HG03378 (cell line): Measurements from ENCODE around the gene CTCFL.
"Not testable (repeated sequence)": the region's sequence is repeated elsewhere in the genome, so short reads cannot be mapped to it uniquely, and the experiment has no call there.

Experiments
- ATAC-seq: cut with Tn5 transposase; IDR thresholded peaks from one replicate; pipeline ENCODE4 v1.9.1; 2021; ENCODE audit warnings: mild to moderate bottlenecking, moderate library complexity; ENCODE audit not compliant: unreplicated experiment

The CTCFL gene

DNA sequence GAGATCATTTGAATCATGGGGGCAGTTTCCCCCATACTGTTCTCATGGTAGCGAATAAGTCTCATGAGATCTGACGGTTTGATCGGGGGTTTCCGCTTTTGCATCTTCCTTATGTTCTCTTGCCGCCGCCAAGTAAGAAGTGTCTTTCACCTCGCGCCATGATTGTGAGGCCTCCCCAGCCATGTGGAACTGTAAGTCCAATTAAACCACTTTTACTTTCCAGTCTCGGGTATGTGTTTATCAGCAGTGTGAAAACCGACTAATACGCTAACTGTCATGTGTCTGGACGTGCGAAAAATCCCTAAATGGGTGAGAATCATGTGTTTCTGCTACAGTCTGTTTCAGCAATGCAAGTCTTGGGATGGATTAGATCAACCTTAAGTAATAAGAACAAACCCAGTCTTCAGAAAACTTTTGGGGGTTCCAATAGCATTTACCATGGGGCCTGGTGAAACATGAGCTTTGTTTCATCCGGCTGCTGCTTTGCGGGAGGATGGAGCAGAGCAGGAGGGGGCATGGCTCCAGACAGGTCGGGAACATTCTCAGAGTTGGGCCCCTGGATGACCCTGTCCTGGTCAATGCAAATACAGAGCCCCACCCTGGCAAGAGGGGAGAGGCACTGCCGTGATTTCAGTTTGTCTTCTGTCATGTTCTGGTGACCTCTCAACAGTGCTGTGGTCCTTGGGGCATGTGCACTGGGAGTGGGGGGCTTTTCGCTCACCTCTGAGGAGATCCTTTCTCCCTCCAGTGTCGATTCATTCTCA is 41.5 kb downstream of the CTCFL start:
- no peak for ATAC-seq

DNA sequence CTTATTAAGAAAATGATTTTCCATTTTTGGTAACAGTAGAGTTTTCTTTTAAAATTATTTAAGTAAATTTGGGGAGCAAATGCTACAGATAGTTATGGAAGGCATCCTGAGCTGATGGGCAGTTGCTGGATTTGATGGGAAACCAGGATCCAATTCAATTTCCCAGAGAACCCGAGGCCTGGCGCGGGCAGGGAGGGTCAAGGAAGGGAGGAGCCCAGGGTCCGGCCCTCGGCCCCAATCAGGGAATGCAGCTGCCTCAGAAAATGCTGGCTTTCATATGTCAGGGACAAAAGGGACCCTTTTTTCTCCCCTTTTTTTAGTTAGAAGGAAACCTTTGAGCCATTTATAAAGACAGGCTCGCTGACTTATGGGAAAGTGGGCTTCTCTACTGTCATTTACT is 42.1 kb downstream of the CTCFL start:
- ATAC-seq = no peak

- no peak for ATAC-seq
These were observed 42.8 kb downstream of the CTCFL start for GRCh38 chr20:57482148-57482547.

DNA sequence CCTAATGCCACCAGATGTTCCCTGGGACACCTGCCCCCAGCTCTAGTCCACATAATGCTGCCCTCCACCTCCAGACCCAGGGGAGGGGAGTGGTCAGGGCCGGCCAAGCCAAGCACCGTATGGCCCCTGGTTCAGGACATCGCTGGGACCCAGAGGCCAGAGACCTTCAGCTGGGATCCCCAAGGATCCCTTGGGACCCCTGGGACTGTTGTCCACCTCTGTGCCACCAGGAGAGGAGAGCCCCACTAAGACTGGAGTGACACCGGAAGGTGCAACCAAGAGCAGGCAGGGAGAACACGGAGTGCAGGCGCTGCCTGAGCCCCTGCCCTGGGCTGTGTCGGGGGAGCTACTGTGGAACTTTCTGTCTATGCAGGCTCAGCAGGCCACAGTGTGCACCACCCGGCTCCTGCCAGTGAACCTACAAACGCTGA is 43.6 kb downstream of the CTCFL start:
- peak; percentile 20 for ATAC-seq

DNA sequence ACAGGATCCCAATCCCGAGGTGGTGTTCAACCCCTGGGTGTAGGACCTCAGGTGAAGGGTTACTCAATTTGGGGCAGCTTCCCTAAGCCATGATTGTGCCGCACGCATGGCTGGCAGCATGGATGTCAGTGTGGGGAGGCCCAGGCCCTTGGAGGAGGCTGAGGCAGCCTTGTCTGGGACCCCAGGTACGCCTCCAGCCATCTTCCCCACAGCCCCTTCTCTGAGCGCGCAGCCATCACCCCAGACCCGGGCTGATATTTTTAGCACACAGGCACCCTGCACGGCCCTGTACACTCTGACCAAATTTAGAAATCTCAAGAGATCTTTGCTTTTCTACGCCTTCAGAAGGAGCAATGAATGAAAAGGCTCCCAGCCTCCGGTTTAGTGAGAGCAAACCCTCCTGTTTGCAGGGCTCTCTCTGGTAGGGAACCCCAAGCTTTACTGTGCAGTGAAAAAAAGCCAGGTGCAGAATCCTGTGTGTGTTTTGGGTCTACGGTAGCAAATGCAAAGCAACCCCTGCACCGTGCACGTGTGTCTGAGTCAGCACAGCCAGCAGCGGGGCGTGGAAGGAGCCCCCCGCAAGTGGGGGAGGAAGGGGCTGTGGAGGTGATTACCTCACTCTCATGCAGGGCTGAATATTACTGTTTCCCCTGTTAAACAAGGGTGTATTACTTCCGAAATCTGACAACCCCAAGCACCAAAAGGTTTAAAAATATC is 44.3 kb downstream of the CTCFL start:
- ATAC-seq = peak; percentile 49

GRCh38 chr20:57479196-57479595 is 45.7 kb downstream of the CTCFL start:
- no peak for ATAC-seq

DNA sequence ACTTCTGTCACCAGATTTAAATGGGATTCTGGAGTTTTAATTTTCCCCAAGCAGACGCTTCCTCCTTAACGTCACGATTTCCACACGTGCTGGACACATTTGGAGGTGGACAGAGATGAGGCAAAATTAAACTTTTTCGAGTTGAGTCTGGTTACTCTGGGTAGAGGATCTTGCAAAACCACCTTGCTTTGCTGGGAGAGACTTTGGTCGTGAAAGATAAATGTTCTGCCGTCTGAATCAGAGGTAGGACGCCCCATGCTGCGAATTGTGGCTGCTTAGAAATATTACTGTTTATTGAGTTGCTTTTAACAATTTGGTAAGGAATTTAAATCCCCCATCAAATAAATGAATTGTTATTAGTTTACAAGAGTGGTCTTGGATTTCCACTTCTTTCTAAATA is 46.8 kb downstream of the CTCFL start:
- no peak for ATAC-seq

DNA sequence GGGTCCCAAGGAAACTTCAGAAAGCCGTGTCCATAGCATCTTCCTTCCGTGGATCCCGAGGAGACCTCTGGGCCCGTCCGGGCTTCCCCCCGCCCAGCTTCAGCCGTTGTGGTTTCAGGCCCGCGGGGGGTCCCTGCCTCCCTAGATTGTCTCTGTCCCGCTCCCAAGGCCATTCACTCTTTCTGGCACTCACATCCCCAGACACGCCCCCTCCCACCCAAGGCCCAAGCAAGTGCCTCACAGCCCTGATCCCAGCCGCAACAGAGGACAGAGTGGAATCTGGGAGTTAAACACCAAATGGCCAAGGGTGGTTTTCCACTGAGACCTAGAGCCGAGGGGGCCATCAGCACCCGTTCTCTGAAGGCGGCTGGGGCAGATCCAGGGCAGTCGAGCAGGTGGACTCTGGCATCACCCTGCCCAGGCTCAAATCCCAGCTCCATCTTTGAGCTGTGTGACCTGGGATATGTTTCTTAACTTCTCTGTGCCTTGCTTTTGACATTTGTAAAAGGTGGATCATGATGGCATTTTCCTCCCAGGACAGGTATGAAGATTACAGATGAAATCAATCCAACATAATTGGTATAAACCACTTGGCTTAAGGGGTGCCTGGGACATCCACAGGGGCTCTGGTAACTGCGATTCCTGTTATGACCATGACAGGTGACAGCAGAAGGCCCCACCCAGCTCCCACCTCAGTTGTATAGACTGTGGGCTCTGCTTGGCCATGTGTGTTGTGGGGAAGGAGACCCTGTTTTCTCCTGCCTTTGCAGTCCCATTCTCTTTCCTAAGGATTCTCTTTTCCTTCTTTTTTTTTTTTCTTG is 48.1 kb downstream of the CTCFL start:
- ATAC-seq = no peak

DNA sequence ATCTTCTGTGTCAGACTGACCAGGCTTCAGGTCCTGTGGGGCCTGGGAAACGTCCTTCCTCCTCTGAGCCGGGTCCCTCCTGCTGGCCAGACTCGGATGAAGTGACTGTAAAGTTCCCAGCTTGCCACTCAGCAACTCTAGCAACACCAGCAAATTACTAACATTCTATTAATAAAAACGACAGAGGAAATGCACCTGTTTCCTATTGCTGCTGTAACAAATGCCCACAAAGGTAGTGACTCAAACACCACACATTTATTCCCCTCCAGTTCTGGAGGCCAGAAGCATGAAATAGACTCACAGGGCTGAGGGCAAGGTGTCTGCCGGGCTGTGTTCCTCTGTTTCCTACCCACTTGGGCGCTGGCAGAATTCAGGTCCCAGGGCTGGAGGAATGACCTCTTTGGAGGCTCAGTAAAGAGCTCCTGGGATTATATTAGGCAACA is 48.8 kb downstream of the CTCFL start:
- peak; percentile 54 for ATAC-seq

DNA sequence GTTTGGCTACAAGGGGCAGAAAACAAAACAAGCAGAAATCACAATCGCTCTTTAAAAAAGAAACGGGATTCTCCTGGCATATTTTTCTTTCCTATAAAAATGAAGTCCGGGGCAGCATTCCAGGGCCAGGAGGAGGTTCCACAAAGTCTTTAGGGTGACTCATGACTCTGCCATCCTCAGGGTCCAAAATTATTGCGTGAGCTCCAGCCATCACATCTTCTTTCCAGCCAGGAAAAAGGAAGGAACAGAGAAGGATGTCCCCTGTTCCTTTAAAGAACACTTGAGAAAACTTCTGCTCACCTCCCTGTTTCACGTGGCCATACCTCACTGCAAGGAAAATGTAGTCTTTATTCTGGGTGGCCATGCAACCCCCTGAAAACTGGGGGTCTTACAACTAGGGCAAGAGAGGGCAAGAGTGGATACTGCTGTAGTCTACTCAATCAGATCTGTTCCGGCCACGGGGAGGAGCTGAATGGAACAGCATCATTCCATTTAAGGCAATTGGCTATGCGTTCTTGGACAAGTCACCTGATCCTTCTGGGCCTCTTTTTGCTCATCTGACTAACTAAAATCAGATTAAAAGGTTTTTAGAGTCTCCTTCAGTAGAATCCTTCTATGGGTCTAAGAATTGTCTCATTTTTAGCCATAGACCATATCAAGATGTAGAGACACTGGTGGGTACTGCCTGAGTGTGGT is 49.4 kb downstream of the CTCFL start:
- peak; percentile 8 for ATAC-seq

DNA sequence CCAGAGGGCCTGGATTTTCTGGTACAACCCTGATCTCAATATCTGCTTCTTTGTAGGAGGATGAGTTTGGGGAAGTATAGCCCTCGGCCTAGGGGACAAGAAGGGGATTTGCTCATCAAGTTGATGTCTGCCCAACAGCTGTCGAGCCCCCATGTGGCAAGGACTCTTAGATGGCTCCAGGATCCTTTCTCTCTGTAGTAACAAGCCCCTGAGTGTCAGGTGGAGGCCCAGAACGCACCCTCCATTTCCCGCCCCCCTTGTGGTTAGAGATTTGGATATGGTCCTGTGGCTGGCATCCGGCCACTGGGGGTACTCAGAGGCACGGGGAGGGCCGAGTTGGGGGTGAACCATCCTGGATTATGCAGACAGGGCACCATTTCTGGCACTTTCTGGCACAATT is 50.1 kb downstream of the CTCFL start:
- no peak for ATAC-seq

DNA sequence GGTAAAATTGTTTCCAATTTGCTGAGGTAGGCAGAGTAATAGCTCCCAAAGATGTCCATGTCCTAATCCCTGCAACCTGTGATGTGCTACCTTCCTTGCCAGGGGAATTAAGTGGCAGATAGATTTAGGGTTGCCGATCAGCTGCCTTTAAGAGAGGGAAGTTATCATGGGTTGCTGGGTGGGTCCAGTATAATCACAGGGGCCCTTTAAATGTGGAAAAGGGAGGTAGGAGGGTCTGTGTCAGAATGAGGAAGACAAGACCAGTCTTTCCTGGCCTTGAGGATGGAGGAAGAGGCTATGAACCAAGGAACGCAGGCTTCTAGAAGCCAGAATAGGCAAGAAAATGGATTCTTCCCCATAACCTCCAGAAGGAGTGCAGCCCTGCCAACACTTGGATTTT is 50.7 kb downstream of the CTCFL start:
- ATAC-seq = no peak

- ATAC-seq = no peak
These were observed 51.5 kb downstream of the CTCFL start for GRCh38 chr20:57473246-57474048.

DNA sequence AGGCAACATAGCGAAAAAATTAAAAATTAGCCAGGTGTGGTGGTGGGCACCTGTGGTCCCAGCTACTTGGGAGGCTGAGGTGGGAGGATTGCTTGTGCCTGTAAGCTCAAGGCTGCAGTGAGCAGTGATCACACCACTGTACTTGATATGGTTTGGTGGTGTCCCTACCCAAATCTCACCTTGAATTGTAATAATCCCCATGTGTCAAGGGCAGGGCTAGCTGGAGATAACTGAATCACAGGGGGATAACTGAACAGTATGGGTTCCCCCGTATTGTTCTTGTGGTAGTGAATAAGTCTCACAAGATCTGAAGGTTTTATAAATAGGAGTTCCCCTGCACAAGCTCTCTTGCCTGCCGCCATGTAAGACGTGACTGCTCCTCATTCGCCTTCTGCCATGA is 52.5 kb downstream of the CTCFL start:
- ATAC-seq = not testable (repeated sequence)

DNA sequence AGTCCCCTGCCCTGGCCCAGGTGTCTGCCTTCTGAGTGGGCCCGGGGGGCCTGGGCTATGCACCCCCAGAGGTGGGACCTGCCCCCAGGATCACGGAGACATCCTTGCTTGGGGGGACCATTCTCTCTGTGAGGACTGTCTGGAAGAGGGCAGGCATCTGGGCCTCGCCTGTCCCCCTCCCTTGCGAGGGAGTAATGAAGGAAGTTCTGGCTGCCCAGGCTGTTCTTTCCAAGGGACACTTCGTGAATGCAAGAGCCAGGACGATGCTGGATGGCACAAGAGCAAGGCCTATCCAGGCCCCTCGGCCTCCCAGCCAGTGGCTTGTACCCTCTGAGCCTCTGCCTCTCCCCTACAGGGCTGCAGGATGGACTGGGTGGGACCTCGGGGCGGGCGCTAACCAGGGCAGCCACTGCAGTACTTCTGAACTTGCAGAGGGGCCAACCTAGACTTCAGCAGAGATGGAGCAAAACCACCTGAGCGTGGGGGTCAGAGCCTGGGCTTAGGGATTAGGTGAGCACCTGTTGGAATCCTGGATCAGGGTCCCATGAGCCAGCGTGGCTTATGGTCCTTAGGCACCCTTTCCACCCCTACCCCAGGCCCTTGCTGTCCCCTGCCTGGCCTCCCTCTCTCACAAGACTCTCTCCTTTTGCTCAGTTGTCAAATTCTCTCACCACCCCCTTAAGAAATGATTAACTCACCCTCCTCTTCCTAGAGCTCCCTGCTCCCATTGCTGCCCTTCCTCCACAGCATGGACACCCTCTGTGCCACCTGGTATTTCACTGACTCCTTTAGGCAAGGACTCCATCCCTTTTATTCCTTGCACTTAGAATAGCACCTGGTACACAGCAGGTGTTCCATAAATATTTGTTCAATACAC is 53.2 kb downstream of the CTCFL start:
- no peak for ATAC-seq

DNA sequence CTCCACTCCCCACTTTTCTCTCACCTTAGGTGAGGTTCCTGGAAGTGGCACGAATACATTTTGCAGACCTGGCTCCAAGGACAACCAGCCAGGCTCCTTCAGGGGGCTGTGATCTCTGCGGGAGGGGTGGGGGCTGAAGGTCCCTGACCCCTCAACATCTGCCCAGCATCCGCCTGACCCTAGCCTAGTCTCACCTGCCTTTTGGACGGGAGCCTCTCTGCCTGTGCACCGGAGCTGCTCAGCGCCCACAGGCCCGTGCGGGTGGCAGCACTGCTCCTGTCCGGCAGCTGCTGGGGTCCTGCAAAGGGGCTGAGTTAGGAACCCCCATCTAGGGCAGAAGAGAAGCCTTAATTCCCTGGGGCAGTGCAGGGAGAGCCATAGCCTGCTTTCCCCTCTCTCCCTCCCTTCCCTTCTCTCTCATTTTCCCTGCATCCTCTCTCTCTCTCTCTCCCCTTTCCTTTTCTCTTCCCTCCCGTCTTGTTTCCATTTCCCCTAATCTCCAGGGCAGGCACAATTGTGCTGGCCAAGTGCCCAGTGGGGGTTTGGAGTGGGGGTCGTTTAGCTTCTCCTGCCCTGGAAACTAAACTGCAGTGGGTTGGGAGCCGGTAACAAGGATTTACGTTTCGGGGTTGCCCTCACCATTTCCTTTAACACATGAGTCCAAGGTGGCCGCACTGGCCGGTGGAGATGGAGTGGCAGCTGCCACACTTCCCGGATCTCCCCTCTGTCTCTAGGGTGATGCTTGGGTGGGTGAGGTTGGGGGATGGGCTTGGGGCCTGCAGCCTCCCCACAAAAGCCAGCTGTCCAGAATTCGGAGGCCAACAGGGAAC is 54.1 kb downstream of the CTCFL start:
- no peak for ATAC-seq

DNA sequence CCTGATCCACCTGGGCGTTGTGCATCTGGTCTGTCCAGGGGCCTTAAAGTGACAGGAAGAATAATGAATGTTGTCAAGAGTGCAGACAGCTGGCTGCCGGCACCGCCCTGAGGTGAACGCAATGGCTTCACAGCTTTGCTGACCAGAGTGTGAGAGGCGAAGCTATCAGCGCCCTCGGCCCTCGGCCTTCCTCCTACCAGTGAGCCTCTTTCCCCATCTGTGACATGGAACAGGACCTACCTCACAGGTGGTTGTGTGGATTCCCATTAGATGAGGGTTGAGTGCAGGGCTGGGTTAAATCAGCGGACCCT is 54.8 kb downstream of the CTCFL start:
- ATAC-seq = no peak

DNA sequence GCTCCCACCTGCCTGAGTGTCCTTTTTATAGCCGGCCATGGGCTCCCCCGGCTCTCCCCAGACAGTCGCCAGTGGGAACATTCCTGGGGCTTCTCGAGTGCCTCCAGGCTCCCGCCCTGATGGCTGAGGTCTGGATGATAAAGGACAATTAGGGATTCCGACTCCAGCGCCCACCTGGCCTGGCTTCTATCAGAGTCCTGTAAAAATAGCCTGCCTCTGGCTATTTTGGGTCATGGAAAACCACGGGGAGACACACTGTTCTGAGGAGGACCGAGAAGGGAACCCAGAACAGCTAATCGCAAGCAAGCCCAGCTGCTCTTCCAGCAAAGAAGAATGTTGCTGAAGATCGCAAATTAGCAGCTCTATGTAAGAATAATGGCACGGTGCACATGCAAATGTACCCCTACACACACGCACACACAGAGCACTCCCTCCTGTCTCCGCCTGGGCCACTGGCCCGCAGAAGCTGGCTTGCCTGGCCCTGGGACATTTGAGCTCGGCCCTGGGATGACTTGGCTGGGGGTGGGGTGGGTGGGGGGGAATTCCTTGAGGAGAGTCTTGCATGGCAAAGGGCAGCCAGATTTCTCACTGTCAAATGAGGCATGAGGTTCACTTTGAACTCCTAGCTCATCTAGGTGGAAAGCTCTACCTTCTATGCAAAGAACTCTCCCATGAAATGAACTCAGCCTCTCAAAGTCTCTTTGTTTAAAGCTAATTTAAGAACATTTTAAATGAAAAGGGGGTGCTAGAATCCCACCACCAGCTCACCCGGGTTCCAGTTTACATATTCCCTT is 55.3 kb downstream of the CTCFL start:
- ATAC-seq = no peak
